Chondrocyte (in vitro differentiated cells): Measurements from ENCODE around the gene TRAK1. TPM values are rescaled to one million over a fixed set of nuclear protein-coding genes. Genes with fewer than 3 reads are reported as not detected.

Experiments
- DNase-seq: peaks from one replicate; pipeline ENCODE4 v3.0.0; 2021; ENCODE audit warnings: mixed read lengths, low spot score
- H3K27ac Mint-ChIP-seq: one replicate; pipeline ENCODE4 v1.8.0; 2021; ENCODE audit warnings: mild to moderate bottlenecking, moderate library complexity, mixed read lengths; ENCODE audit not compliant: unreplicated experiment
- H3K27me3 Mint-ChIP-seq: 2 replicates; pipeline ENCODE4 v1.8.0; 2021; ENCODE audit warnings: low read depth, mixed read lengths
- H3K36me3 Mint-ChIP-seq: 2 replicates; pipeline ENCODE4 v1.8.0; 2021; ENCODE audit warnings: low read depth, mixed read lengths
- H3K4me1 Mint-ChIP-seq: 2 replicates; pipeline ENCODE4 v1.8.0; 2021; ENCODE audit warnings: low read depth, mild to moderate bottlenecking, mixed read lengths
- H3K4me3 Mint-ChIP-seq: one replicate; pipeline ENCODE4 v1.8.0; 2021; ENCODE audit warnings: mild to moderate bottlenecking, moderate library complexity, mixed read lengths; ENCODE audit not compliant: unreplicated experiment
- H3K9me3 Mint-ChIP-seq: 2 replicates; pipeline ENCODE4 v1.8.0; 2021; ENCODE audit warnings: low read depth, mixed read lengths
- total RNA-seq: library from RNA; stranded (reverse); gene quantifications from 3 replicates; pipeline ENCODE4 v1.2.1, GENCODE V29; 2021
- TF ChIP-seq, protein P1 (sequence below): fragments of 200-600 bp; sonication (generic); IDR thresholded peaks from 2 replicates; pipeline ENCODE4 v1.5.0; 2021; ENCODE audit warnings: antibody characterized with exemption, mild to moderate bottlenecking, moderate library complexity

The TRAK1 gene
- total RNA-seq, 1 donor from 2014 or later, result 53.7 TPM

DNA sequence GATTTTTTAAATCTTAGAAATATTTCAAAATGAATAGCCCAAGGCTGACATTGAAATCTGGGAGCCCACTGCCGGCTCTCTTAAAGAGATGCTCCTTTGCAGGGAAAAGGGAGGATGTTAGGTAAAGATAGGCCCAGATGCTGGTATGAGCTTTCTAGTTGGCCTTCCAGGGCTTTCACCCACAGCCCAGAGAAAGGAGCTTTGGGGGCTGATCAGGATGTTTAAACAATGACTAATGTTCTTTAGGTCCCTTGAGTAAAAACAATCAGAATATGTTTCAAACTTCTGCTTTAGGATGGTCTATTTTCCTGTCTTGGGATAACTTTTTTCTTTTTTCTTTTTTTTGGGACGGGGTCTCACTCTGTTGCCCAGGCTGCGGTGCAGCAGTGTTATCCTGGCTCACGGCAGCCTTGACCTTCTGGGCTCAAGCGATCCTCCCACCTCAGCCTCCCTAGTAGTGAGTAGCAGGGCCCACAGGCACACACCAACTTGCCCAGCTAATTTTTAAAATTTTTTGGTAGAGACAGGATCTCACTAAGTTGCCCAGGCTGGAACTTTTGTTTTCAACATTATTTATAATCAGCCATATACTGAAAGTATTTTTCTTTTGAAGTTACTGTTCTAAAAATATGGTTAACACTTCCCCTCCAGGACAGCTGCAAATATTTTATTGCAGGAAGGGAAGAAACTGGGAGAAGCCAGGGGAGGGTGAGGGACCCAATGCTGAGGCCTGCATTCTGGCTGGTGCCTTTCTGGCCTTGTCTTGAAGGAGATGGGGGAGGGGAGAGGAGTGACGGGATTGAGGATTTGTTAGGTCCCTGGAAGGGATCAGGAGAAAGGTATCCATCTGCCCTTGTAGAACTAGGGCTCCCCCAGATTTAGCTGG lies 70.1 kb downstream of the TRAK1 start:
- H3K9me3 Mint-ChIP-seq, result no peaks in the 10 kb centered on the region
- H3K27ac Mint-ChIP-seq, result peak overlapping the region; percentile 73
- no peak for DNase-seq

DNA sequence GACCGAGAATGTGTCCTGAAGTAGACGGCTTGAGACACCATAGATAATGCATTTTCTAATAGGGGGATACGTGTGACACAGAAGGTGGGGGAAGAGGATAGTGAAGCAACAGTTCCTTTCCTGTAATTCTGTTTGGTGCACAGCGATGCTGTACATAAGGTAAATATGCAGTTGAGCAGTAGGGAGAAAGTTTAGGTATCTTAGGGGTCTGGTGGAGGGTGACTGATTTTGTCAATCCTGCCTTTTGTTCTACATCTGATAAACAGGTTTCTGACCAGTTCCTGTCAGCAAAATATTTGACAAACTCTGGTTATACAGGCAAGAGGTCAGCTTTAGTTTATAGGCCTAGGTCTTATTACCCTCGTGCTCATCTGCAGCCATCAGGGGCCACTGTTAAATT lies 71.3 kb downstream of the TRAK1 start:
- Mint-ChIP-seq H3K4me1 (peaks cover 38% of the 10 kb centered on the region), H3K27me3 (no peaks in the 10 kb centered on the region), H3K4me3 (no peak overlapping the region), H3K27ac (no peak overlapping the region), H3K36me3 (no peaks in the 10 kb centered on the region), H3K9me3 (no peaks in the 10 kb centered on the region)
- TF ChIP-seq, protein P1, sequence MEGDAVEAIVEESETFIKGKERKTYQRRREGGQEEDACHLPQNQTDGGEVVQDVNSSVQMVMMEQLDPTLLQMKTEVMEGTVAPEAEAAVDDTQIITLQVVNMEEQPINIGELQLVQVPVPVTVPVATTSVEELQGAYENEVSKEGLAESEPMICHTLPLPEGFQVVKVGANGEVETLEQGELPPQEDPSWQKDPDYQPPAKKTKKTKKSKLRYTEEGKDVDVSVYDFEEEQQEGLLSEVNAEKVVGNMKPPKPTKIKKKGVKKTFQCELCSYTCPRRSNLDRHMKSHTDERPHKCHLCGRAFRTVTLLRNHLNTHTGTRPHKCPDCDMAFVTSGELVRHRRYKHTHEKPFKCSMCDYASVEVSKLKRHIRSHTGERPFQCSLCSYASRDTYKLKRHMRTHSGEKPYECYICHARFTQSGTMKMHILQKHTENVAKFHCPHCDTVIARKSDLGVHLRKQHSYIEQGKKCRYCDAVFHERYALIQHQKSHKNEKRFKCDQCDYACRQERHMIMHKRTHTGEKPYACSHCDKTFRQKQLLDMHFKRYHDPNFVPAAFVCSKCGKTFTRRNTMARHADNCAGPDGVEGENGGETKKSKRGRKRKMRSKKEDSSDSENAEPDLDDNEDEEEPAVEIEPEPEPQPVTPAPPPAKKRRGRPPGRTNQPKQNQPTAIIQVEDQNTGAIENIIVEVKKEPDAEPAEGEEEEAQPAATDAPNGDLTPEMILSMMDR, result no peak
- no peak for DNase-seq

More for the DNA sequence above, 70.1 kb downstream of the TRAK1 start:
- Mint-ChIP-seq H3K36me3 (no peaks in the 10 kb centered on the region), H3K27me3 (no peaks in the 10 kb centered on the region), H3K4me1 (peaks cover 38% of the 10 kb centered on the region), H3K4me3 (no peak overlapping the region)
- TF ChIP-seq, protein P1, result no peak

DNA sequence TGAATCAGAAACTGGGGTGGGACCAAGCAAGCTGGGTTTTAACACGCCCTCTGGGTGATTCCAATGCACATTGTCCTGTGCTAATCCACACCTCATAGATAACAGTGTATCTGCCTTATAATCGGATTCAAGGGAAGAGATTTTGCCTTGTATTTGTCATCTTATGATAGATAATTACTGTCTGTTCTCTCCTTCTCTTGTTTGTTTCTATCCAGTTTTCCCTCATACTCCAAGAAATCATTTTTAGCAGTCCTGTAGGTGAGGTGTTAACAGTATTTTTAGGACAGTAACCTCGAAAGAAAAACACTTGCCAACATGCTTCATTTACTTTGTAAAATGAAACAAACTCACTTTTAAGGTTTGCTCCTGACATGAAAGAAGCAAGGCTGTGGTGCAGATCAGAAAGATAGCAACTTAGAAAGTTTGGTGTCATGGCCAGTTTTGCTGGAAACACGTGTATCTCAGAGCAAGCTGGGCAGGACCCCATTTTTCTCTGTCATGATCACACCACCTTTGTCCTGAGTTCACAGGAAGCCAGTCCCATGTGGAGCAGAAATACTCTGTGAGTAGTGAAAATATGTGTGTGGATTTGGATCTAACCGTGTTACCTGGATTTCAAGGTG lies 72.6 kb downstream of the TRAK1 start:
- H3K4me1 Mint-ChIP-seq, result peaks cover 38% of the 10 kb centered on the region

DNA sequence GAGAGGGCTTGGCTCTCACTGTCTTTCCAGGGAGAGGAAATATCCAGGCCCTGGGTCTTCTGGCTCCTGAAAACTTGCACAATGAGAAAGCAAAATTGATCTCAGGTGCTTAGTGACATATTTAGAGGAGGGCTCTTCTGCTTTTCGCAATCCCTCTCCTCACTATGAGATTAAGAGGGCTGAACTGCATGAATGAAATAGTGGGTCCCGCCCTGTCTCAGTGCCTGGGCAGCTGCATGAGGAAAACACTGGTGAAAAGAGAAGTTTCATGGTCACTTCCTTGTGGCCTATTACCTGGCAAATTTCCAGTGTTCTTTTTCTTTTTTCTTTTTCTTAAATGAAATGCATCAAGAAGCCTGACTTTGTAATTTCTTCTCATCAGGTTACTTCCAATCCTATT lies 73.5 kb downstream of the TRAK1 start:
- H3K4me3 Mint-ChIP-seq, result no peak overlapping the region
- no peaks in the 10 kb centered on the region for H3K9me3 Mint-ChIP-seq
- H3K27me3 Mint-ChIP-seq, result no peaks in the 10 kb centered on the region
- no peaks in the 10 kb centered on the region for H3K36me3 Mint-ChIP-seq
- H3K4me1 Mint-ChIP-seq, result peaks cover 30% of the 10 kb centered on the region
- TF ChIP-seq, protein P1, result no peak
- H3K27ac Mint-ChIP-seq, result no peak overlapping the region
- no peak for DNase-seq

More for the DNA sequence above, 72.6 kb downstream of the TRAK1 start:
- TF ChIP-seq, protein P1, result no peak
- H3K9me3 Mint-ChIP-seq, result no peaks in the 10 kb centered on the region
- no peak for DNase-seq
- no peak overlapping the region for H3K27ac Mint-ChIP-seq
- no peaks in the 10 kb centered on the region for H3K36me3 Mint-ChIP-seq
- no peak overlapping the region for H3K4me3 Mint-ChIP-seq
- no peaks in the 10 kb centered on the region for H3K27me3 Mint-ChIP-seq

DNA sequence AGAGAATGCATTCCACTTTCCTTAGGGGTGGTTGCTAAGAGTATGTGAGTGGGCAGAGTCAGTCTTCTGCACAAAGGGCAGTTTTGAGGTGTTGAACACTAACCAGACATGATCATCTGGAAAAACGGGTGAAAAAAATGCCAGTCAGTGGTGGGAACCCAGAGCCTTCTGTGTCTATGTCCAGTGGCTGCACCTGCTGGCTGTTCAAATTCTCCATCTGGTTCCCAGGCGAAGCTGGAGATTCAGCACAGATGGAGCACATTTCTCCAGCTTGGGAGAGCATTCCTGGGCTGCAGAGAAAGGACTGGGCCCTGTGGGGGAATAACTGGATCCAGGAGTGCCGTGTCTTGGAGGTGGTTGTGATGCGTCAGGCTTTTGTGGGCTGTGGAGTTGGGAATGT lies 74.1 kb downstream of the TRAK1 start:
- H3K4me1 Mint-ChIP-seq, result peaks cover 25% of the 10 kb centered on the region
- no peaks in the 10 kb centered on the region for H3K36me3 Mint-ChIP-seq
- H3K4me3 Mint-ChIP-seq, result no peak overlapping the region
- DNase-seq, result no peak
- H3K27ac Mint-ChIP-seq, result no peak overlapping the region
- H3K27me3 Mint-ChIP-seq, result no peaks in the 10 kb centered on the region
- H3K9me3 Mint-ChIP-seq, result no peaks in the 10 kb centered on the region
- TF ChIP-seq, protein P1, result no peak
